Measurements from ENCODE around the gene PARD6G.

GRCh38 chr18:80178935-80179818 lies 68.1 kb downstream of the PARD6G start:
- TF ChIP-seq CTCF (conservative IDR thresholded peaks at IDR 0.05 in 1 of 2, IDR thresholded peaks at IDR 0.05 in 1 of 2; ENCODE audit: low read depth in 1 of 2, low read length in 2 of 2) (no peak), EZH2 (IDR thresholded peaks at IDR 0.05; ENCODE audit: low read length, missing control alignments) (no peak)

Data from fibroblast of lung (primary cell).